Measurements from ENCODE around the gene SEL1L.

DNA sequence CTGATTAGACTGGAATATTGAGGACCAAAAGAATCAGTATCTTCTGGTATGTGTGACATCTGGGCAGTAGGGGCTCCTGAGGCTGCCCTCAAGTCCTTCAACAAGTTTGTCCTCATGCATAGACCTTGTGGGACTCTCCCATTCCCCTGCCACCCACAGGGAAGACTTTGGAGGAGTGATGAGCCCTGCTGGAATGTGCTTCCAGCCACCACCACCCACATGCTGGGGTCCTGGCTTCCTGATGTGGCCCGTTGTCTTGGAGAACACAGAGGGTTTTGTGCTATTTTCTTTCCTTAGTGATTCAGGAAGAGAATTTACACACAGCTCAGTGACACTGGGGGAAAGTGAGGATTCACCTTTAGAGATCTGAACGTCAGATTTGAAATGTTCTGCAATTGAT is 29.2 kb upstream of the SEL1L start:
- TF ChIP-seq, protein P1, sequence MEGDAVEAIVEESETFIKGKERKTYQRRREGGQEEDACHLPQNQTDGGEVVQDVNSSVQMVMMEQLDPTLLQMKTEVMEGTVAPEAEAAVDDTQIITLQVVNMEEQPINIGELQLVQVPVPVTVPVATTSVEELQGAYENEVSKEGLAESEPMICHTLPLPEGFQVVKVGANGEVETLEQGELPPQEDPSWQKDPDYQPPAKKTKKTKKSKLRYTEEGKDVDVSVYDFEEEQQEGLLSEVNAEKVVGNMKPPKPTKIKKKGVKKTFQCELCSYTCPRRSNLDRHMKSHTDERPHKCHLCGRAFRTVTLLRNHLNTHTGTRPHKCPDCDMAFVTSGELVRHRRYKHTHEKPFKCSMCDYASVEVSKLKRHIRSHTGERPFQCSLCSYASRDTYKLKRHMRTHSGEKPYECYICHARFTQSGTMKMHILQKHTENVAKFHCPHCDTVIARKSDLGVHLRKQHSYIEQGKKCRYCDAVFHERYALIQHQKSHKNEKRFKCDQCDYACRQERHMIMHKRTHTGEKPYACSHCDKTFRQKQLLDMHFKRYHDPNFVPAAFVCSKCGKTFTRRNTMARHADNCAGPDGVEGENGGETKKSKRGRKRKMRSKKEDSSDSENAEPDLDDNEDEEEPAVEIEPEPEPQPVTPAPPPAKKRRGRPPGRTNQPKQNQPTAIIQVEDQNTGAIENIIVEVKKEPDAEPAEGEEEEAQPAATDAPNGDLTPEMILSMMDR (IDR thresholded peaks at IDR 0.05; ENCODE audit: extremely low read depth in 1 of 2, insufficient read depth in 1 of 2, low read depth in 1 of 2, low read length in 2 of 2), result no peak
- no peak for TF ChIP-seq JUN (IDR thresholded peaks at IDR 0.05; ENCODE audit: borderline replicate concordance, insufficient read depth, insufficient read length, low read depth)
- TF ChIP-seq POLR2A (IDR thresholded peaks at IDR 0.05; ENCODE audit: low read depth, low read length), result no peak
- no peak for TF ChIP-seq POLR2AphosphoS5 (IDR thresholded peaks at IDR 0.05; ENCODE audit: insufficient read depth, low read depth, low read length)

Measured in endothelial cell of umbilical vein (primary cell).